RWPE2 (cell line): ENCODE results near the gene JUP.

Experiments
- ATAC-seq: fragments of 200-7000 bp; cut with Tn5 transposase; 3 replicates; pipeline ENCODE4 v1.9.1; 2021; ENCODE audit warnings: low read depth
- DNase-seq: peaks from one replicate; pipeline ENCODE4 v3.0.0-alpha.2; 2020; ENCODE audit warnings: low spot score
- H3K27ac ChIP-seq: fragments of 450-650 bp; 2 replicates; pipeline ENCODE4 v1.5.1; 2017; ENCODE audit warnings: mild to moderate bottlenecking; ENCODE audit not compliant: poor library complexity, severe bottlenecking
- H3K27me3 ChIP-seq: fragments of 250-450 bp; sonication (Bioruptor Pico); 2 replicates; pipeline ENCODE4 v1.5.1; 2021; ENCODE audit warnings: mild to moderate bottlenecking, moderate library complexity; ENCODE audit not compliant: insufficient read depth, poor library complexity, severe bottlenecking
- H3K36me3 ChIP-seq: fragments of 250-450 bp; sonication (Bioruptor Pico); 2 replicates; pipeline ENCODE4 v1.5.1; 2020; ENCODE audit warnings: low read depth, mild to moderate bottlenecking, moderate library complexity
- H3K4me1 ChIP-seq: fragments of 250-450 bp; sonication (Bioruptor Pico); 2 replicates; pipeline ENCODE4 v1.5.1; 2021; ENCODE audit warnings: mild to moderate bottlenecking, moderate library complexity; ENCODE audit not compliant: insufficient read depth, poor library complexity, severe bottlenecking
- H3K4me3 ChIP-seq: fragments of 250-450 bp; sonication (Bioruptor Pico); 2 replicates; pipeline ENCODE4 v1.5.1; 2021; ENCODE audit warnings: mild to moderate bottlenecking, moderate library complexity; ENCODE audit not compliant: severe bottlenecking
- H3K9me3 ChIP-seq: fragments of 250-450 bp; sonication (Bioruptor Pico); 2 replicates; pipeline ENCODE4 v1.5.1; 2021; ENCODE audit warnings: mild to moderate bottlenecking, moderate library complexity; ENCODE audit not compliant: severe bottlenecking
- TF ChIP-seq, protein P1 (sequence below): fragments of 450-650 bp; IDR thresholded peaks from one replicate; pipeline ENCODE4 v1.5.1; 2017; ENCODE audit warnings: mild to moderate bottlenecking, moderate library complexity; ENCODE audit not compliant: poor library complexity, severe bottlenecking

Gene JUP

DNA sequence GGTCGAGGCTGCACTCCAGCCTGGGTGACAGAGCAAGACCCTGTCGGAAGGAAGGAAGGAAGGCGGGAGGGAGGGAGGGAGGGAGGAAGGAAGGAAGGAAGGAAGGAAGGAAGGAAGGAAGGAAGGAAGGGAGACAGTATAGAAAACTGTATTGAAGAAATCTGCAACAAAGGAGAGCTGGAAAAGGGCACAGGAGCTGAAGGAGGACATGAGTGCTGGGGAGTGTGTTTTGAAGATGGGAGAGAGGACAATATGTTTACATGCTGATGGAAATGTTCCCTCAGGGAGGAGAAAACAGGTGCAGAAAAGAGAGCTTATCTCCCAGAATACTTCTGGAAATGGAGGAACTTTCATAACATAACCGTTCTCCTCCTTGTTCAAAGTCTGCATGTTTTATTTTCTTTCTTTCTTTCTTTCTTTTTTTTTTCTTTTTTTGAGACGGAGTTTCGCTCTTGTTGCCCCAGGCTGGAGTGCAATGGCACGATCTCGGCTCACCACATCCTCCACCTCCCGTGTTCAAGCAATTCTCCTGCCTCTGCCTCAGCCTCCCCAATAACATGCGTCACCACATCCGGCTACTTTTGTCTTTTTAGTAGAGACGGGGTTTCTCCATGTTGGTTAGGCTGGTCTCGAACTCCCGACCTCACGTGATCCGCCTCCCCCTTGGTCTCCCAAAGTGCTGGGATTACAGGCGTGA is 49.4 kb downstream of the JUP start:
- TF ChIP-seq, protein P1, sequence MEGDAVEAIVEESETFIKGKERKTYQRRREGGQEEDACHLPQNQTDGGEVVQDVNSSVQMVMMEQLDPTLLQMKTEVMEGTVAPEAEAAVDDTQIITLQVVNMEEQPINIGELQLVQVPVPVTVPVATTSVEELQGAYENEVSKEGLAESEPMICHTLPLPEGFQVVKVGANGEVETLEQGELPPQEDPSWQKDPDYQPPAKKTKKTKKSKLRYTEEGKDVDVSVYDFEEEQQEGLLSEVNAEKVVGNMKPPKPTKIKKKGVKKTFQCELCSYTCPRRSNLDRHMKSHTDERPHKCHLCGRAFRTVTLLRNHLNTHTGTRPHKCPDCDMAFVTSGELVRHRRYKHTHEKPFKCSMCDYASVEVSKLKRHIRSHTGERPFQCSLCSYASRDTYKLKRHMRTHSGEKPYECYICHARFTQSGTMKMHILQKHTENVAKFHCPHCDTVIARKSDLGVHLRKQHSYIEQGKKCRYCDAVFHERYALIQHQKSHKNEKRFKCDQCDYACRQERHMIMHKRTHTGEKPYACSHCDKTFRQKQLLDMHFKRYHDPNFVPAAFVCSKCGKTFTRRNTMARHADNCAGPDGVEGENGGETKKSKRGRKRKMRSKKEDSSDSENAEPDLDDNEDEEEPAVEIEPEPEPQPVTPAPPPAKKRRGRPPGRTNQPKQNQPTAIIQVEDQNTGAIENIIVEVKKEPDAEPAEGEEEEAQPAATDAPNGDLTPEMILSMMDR = no peak
- Histone ChIP-seq H3K4me1 (peaks cover 22% of the 10 kb centered on the region), H3K27ac (no peak overlapping the region), H3K36me3 (no peaks in the 10 kb centered on the region), H3K4me3 (no peak overlapping the region), H3K9me3 (no peaks in the 10 kb centered on the region), H3K27me3 (no peaks in the 10 kb centered on the region)
- ATAC-seq = no peak
- DNase-seq = no peak

DNA sequence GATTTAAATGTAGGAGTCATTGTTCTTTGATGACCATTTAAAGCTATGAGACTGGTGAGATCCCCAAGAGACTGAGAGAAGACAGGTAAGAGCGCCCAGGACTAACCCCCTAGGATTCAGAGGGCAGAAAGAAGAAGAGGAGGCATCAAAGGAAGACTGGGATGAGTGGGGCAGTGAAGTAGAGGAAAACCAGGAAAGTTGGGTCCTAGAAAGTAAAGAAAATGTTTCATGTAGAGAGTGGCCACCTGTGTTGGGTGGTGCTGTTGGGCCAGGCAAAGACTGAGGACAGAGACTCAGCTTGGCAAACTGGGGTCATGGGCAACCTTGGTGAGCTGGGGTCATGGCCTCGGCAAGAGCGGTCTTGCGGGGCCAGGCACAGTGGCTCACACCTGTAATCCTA is 50.8 kb downstream of the JUP start:
- no peak overlapping the region for H3K4me3 ChIP-seq
- H3K27ac ChIP-seq = no peak overlapping the region
- H3K27me3 ChIP-seq = no peaks in the 10 kb centered on the region
- TF ChIP-seq, protein P1 = no peak
- H3K4me1 ChIP-seq = peaks cover 22% of the 10 kb centered on the region
- ATAC-seq = no peak
- DNase-seq = no peak
- no peaks in the 10 kb centered on the region for H3K9me3 ChIP-seq
- H3K36me3 ChIP-seq = no peaks in the 10 kb centered on the region

DNA sequence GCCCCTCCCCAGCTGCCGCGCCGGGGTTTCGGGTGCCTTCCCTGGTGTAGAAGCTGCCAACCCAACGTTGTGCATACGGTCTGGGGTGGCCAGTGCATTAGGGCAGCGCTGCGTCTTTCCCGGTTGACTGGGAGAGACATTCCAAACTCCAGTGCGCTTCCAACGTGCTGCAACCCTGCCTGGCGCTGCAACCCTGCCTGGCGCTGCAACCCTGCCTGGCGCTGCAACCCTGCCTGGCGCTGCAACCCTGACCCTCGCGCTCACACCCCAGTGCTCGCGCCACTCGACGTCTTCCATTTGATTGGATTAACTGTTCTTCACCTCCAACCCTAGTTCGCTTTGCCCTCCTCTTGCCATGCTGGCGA is 51.6 kb downstream of the JUP start:
- H3K27ac ChIP-seq = no peak overlapping the region
- DNase-seq (no peak), ATAC-seq (peak; percentile 11)
- H3K9me3 ChIP-seq = no peaks in the 10 kb centered on the region
- no peaks in the 10 kb centered on the region for H3K36me3 ChIP-seq
- H3K4me3 ChIP-seq = peak overlapping the region; percentile 39
- TF ChIP-seq, protein P1 = no peak
- no peaks in the 10 kb centered on the region for H3K27me3 ChIP-seq
- peaks cover 20% of the 10 kb centered on the region for H3K4me1 ChIP-seq

DNA sequence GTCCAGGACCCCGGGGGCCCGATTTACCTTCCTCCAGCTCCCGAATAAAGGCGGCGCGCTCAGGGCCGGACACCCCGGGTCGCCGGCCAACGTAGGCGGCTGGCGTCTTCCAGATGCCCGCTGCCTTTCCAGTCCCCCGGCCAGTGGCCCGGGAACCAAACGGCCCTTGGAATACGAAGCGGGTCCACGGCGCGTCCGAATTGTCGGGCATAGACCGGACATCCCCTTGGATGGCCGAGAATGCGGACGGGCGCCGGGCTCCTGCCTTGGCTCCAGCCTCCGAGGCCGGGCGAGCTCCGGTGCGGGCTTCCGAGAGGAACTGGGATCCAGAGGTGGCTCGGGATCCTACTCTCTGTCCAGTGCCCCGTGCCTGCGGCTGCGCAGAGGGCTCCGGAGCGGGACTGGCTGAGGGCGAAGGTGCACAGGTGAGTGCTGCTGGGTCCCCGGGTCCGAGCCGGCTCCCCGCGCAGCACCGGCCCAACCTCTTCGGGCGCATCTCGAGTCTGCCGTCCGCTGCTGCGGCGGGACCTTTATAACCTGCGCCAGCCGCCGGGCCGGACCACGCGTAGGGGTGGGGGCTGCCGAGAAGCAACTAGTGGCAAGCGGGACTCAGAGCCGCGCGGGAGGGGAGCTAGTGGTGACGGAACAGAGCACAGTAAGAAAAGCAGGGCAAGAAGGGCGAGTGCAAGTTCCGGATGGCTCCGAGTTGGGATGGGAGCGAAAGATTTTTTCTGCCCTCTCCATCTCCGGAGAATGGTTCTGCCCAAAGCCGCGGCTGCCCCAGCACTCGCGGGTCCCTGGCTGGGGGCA is 52.2 kb downstream of the JUP start, which contains the start of gene HAP1:
Gene HAP1 (minus strand): TSS at position 505 of the 810 bp plus-strand sequence. CDS start 9 bp downstream, at position 496.
- Histone ChIP-seq H3K4me3 (peak within 1 kb of the TSS; percentile 39), H3K9me3 (no peaks in the 10 kb centered on the region), H3K36me3 (no peaks in the 10 kb centered on the region), H3K4me1 (peaks cover 14% of the 10 kb centered on the region), H3K27me3 (no peaks in the 10 kb centered on the region), H3K27ac (no peak within 1 kb of the TSS)
- TF ChIP-seq, protein P1 = no peak
- DNase-seq (no peak), ATAC-seq (peak; percentile 60)
